ENCODE data around the gene USP8. TPM values are rescaled to one million over a fixed set of nuclear protein-coding genes. Genes with fewer than 3 reads are reported as not detected.
"Not testable (repeated sequence)": the region's sequence is repeated elsewhere in the genome, so short reads cannot be mapped to it uniquely, and the experiment has no call there.

The USP8 gene
- total RNA-seq, 6 experiments from 2014 or later: 46.0 to 65.2 (median 53.0) TPM

DNA sequence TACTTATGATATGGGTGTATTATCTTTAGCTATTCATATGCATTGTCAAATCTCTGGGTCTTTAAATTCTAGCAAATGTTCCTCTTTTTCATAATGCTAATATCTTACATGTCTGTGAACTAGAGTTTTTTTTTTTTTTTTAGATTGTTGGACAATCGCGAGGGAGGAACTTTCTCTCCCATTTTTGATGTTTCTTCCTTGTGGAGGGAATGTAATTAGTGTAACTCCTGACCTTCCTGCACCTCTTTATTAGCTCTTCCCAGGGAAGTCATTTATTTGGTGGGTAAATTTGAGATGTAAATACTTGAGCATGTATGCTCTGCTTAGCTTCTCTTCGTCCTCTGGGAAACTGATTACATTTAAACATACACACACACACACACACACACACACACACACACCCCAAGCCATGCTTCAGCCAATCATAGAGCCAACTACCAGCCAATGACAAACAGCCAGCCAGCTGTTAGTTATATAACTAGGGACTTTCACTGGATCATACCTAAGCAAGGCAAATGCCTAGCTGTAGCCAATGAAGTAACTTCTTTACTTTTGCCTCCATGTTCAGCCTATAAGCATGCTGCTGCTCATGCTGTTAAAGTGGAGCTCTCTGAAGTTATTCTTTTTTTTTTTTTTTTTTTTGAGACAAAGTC is 8.3 kb upstream of the USP8 start:
- DNase-seq: peak; percentile 30
- TF ChIP-seq, protein P1, sequence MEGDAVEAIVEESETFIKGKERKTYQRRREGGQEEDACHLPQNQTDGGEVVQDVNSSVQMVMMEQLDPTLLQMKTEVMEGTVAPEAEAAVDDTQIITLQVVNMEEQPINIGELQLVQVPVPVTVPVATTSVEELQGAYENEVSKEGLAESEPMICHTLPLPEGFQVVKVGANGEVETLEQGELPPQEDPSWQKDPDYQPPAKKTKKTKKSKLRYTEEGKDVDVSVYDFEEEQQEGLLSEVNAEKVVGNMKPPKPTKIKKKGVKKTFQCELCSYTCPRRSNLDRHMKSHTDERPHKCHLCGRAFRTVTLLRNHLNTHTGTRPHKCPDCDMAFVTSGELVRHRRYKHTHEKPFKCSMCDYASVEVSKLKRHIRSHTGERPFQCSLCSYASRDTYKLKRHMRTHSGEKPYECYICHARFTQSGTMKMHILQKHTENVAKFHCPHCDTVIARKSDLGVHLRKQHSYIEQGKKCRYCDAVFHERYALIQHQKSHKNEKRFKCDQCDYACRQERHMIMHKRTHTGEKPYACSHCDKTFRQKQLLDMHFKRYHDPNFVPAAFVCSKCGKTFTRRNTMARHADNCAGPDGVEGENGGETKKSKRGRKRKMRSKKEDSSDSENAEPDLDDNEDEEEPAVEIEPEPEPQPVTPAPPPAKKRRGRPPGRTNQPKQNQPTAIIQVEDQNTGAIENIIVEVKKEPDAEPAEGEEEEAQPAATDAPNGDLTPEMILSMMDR (IDR thresholded peaks at IDR 0.05): no peak
- Mint-ChIP-seq H3K27me3 (ENCODE audit: insufficient read depth) (0 out of 2 replicates have a peak, but pooled peaks cover 4% of the 10 kb centered on the region), H3K27ac (no peak overlapping the region), H3K9me3 (no peaks in the 10 kb centered on the region), H3K4me1 (ENCODE audit: low read depth) (no peaks in the 10 kb centered on the region), H3K36me3 (ENCODE audit: low read depth) (no peaks in the 10 kb centered on the region), H3K4me3 (no peak overlapping the region)

DNA sequence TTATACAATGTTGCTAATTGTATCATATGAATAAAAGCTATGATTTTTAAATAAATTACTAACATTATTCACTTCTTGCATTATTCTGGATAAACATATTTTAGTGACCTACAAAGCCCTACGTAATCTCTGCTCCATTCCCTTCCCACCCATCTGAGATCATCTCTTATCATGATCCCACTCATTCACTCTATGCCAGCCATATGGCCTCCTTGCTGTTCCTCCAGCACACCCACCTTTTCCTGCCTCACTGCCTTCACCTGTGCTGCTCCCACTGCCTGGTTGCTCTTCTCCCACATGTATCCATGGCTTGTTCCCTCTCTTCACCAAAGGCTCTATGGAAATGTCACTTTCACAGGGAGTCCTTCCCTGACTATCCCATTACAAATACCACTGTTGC is 7.3 kb upstream of the USP8 start:
- H3K4me1 Mint-ChIP-seq (ENCODE audit: low read depth): no peaks in the 10 kb centered on the region
- H3K36me3 Mint-ChIP-seq (ENCODE audit: low read depth): no peaks in the 10 kb centered on the region
- no peak overlapping the region for H3K27ac Mint-ChIP-seq
- no peak for DNase-seq
- H3K4me3 Mint-ChIP-seq: no peak overlapping the region
- TF ChIP-seq, protein P1 (IDR thresholded peaks at IDR 0.05): no peak
- 0 out of 2 replicates have a peak, but pooled peaks cover 4% of the 10 kb centered on the region for H3K27me3 Mint-ChIP-seq (ENCODE audit: insufficient read depth)
- H3K9me3 Mint-ChIP-seq: no peaks in the 10 kb centered on the region

DNA sequence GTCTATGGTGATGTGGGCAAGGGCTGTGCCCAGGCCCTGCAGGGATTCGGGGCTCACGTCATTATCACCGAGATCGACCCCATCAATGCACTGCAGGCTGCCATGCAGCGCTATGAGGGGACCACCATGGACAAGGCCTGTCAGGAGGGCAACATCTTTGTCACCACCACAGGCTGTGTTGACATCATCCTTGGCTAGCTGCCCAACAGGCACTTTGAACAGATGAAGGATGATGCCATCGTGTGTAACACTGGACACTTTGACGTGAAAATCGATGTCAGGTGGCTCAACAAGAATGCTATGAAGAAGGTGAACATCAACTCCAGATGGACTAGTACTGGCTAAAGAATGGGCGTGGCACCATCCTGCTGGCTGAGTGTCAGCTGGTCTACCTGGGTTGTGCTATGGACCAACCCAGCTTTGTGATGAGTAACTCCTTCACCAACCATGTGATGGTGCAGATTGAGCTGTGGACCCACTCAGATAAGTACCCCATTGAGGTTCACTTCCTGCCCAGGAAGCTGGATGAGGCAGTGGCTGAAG is 6.1 kb upstream of the USP8 start:
- H3K4me1 Mint-ChIP-seq (ENCODE audit: low read depth): 0 out of 2 replicates have a peak, but pooled peaks cover under 1% of the 10 kb centered on the region
- no peak overlapping the region for H3K27ac Mint-ChIP-seq
- DNase-seq: no peak

DNA sequence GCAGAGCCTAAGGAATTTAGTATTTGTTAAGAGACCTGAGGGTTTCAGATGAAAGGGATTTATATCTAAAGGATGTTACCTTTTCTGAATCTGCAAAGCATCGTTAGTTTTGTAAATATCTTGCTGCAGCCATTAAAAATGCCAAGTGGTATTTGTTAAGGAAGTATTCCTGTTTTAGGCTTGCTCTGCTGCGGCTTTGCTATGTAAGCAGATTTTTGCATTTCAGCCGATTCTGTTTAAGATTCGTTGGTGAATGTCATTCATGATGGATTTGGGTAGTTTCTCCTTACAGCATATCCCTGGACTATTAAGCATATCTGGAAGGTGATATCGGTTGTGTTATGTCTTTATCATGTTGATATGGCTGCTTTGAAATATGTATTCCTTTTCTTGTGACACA is 1.0 kb downstream of the USP8 start:
- TF ChIP-seq, protein P1 (IDR thresholded peaks at IDR 0.05): no peak
- DNase-seq: no peak
- Mint-ChIP-seq H3K4me3 (peak overlapping the region; percentile 98), H3K27me3 (ENCODE audit: insufficient read depth) (peaks cover 2% of the 10 kb centered on the region), H3K36me3 (ENCODE audit: low read depth) (peaks cover 11% of the 10 kb centered on the region), H3K9me3 (no peaks in the 10 kb centered on the region), H3K4me1 (ENCODE audit: low read depth) (peaks cover 29% of the 10 kb centered on the region), H3K27ac (no peak overlapping the region)

More for the DNA sequence above, 6.1 kb upstream of the USP8 start:
- Mint-ChIP-seq H3K9me3 (no peaks in the 10 kb centered on the region), H3K27me3 (ENCODE audit: insufficient read depth) (peaks cover 6% of the 10 kb centered on the region; the same call in 1 of the 2 replicates), H3K4me3 (no peak overlapping the region), H3K36me3 (ENCODE audit: low read depth) (no peaks in the 10 kb centered on the region)
- TF ChIP-seq, protein P1 (IDR thresholded peaks at IDR 0.05): no peak

DNA sequence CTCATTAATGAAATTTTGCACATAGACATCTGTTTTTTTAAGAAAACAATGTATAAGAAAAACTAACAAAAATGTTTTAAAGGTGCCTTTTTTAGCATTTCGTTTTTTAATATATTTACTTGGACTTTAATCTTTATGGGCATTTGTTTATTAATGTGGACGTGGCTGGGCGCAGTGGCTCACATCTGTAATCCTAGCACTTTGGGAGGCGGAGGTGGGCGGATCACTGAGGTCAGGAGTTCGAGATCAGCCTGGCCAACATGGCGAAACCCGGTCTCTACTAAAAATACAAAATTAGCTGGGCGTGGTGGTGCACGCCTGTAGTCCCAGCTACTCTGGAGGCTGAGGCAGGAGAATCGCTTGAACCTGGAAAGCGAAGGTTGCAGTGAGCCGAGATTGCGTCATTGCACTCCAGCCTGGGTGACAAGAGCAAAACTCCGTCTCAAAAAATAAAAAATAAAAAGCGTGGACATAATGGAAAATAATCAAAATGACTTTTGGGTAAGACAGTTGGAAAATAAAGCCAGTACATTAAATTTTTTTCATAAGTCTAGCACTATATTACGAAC is 1.6 kb downstream of the USP8 start:
- not testable (repeated sequence) for DNase-seq; H3K27ac Mint-ChIP-seq; H3K9me3 Mint-ChIP-seq; H3K27me3 Mint-ChIP-seq (ENCODE audit: insufficient read depth)
- H3K4me3 Mint-ChIP-seq: peak overlapping the region; percentile 98
- peaks cover 11% of the 10 kb centered on the region for H3K36me3 Mint-ChIP-seq (ENCODE audit: low read depth)
- peaks cover 31% of the 10 kb centered on the region for H3K4me1 Mint-ChIP-seq (ENCODE audit: low read depth)

DNA sequence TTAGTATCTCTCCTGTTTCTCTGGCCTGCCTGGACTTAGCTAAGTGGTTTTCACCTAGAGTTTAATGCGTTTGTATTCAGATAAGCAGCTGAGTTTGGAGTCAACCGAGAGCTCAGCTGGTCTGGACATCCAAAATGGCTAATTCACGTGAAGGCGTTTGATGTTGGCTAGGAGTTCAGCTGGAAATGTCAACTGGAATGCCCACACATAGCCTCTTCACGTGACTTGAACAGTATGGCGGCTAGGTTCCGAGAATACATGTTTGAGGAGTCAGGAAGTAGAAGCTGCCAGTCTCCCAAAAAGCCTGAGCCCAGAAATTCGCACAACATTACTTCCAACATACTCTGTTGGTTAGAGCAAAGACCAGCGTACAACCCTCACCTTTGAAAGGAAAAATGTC is 2.2 kb downstream of the USP8 start:
- Mint-ChIP-seq H3K36me3 (ENCODE audit: low read depth) (peaks cover 11% of the 10 kb centered on the region), H3K27ac (no peak overlapping the region), H3K27me3 (ENCODE audit: insufficient read depth) (peaks cover 2% of the 10 kb centered on the region), H3K4me1 (ENCODE audit: low read depth) (peaks cover 38% of the 10 kb centered on the region), H3K4me3 (peak overlapping the region; percentile 47; the same call in 1 of the 2 replicates), H3K9me3 (no peaks in the 10 kb centered on the region)
- DNase-seq: no peak
- TF ChIP-seq, protein P1 (IDR thresholded peaks at IDR 0.05): no peak
